ENCODE measurements around the gene DLGAP4.

DNA sequence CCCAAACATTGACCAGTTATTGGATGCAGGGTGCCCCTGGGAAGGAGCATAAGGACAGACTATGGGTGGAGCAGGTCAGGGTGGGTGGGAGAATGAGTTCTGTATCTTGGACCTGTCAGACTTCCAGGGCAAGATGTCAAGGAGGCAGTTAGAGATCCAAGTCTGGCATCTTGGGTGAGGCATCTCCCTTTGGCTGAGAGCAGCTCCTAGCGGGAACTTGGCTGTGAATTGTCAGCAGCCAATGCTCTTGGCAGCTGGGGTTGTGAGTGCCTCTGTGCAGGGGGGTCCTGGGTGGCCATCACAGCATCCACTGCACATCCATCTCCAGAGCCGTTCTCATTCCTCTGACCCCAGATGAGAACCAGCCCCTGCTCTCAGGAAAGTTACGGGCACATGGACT lies 118.2 kb downstream of the DLGAP4 start:
- TF ChIP-seq EP300 (IDR thresholded peaks at IDR 0.05; ENCODE audit: low read depth in 2 of 2, low read length in 2 of 2) (no peak), EP300 (CRISPR knock-in tag; IDR thresholded peaks at IDR 0.05; ENCODE audit: borderline replicate concordance) (no peak), SETDB1 (CRISPR knock-in tag; IDR thresholded peaks at IDR 0.05; ENCODE audit: borderline replicate concordance) (no peak)
- TF ChIP-seq, protein P1, sequence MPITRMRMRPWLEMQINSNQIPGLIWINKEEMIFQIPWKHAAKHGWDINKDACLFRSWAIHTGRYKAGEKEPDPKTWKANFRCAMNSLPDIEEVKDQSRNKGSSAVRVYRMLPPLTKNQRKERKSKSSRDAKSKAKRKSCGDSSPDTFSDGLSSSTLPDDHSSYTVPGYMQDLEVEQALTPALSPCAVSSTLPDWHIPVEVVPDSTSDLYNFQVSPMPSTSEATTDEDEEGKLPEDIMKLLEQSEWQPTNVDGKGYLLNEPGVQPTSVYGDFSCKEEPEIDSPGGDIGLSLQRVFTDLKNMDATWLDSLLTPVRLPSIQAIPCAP (CRISPR knock-in tag; IDR thresholded peaks at IDR 0.05; ENCODE audit: low read depth): no peak
- TF ChIP-seq, protein P2, sequence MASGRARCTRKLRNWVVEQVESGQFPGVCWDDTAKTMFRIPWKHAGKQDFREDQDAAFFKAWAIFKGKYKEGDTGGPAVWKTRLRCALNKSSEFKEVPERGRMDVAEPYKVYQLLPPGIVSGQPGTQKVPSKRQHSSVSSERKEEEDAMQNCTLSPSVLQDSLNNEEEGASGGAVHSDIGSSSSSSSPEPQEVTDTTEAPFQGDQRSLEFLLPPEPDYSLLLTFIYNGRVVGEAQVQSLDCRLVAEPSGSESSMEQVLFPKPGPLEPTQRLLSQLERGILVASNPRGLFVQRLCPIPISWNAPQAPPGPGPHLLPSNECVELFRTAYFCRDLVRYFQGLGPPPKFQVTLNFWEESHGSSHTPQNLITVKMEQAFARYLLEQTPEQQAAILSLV (CRISPR knock-in tag; IDR thresholded peaks at IDR 0.05; ENCODE audit: borderline replicate concordance): no peak
- TF ChIP-seq, protein P3, sequence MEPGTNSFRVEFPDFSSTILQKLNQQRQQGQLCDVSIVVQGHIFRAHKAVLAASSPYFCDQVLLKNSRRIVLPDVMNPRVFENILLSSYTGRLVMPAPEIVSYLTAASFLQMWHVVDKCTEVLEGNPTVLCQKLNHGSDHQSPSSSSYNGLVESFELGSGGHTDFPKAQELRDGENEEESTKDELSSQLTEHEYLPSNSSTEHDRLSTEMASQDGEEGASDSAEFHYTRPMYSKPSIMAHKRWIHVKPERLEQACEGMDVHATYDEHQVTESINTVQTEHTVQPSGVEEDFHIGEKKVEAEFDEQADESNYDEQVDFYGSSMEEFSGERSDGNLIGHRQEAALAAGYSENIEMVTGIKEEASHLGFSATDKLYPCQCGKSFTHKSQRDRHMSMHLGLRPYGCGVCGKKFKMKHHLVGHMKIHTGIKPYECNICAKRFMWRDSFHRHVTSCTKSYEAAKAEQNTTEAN (CRISPR knock-in tag; conservative IDR thresholded peaks at IDR 0.05): no peak

Data from HepG2 (cell line).